CD4-positive, alpha-beta T cell (primary cell): ENCODE data around the gene TBCC. TPM values are rescaled to one million over a fixed set of nuclear protein-coding genes. Genes with fewer than 3 reads are reported as not detected.

Experiments
- ATAC-seq: fragments of 200-7000 bp; cut with Tn5 transposase; one replicate; pipeline ENCODE4 v1.10.0; 2022; ENCODE audit warnings: mild to moderate bottlenecking; ENCODE audit not compliant: poor library complexity
- CTCF ChIA-PET: fragments of 350-600 bp; sonication (Branson Sonifier 250); formaldehyde crosslinking; loops from one replicate; lab custom pipeline; 2021; ENCODE audit warnings: antibody characterized with exemption, inconsistent platforms; lab: Charles Lee
- POLR2A ChIA-PET: fragments of 350-600 bp; sonication (Branson Sonifier 250); formaldehyde crosslinking; loops from one replicate; lab custom pipeline; 2021; ENCODE audit warnings: antibody characterized with exemption, inconsistent platforms; lab: Charles Lee
- DNase-seq, 14 experiments: peaks; one replicate each; pipeline ENCODE4 v3.0.0-alpha.2; 2013 to 2020; ENCODE audit warnings: mixed read lengths in 2 of 14
- H3K27ac ChIP-seq, 2 donors: one replicate each; pipeline versions ENCODE4 v1.5.1 to v1.7.0; 2013; ENCODE audit warnings: low read length in 2 of 2, low read depth in 1 of 2, mild to moderate bottlenecking in 1 of 2
- H3K27me3 ChIP-seq, 2 experiments: 1 replicate in 1 of 2; 2 replicates in 1 of 2; pipeline versions ENCODE4 v1.6.1 to v1.7.0; 2013; ENCODE audit warnings: low read length in 2 of 2, control low read depth in 1 of 2, mild to moderate bottlenecking in 1 of 2, moderate library complexity in 1 of 2; ENCODE audit not compliant: insufficient read depth in 2 of 2, control insufficient read depth in 1 of 2
- H3K36me3 ChIP-seq: one replicate; pipeline ENCODE4 v1.6.1; 2013; ENCODE audit warnings: low read length, control low read depth; ENCODE audit not compliant: insufficient read depth
- H3K4me1 ChIP-seq: one replicate; pipeline ENCODE4 v1.6.1; 2013; ENCODE audit warnings: low read length, control low read depth; ENCODE audit not compliant: insufficient read depth
- H3K4me3 ChIP-seq: one replicate; pipeline ENCODE4 v1.5.1; 2013; ENCODE audit warnings: mild to moderate bottlenecking, low read length, moderate library complexity
- H3K9me3 ChIP-seq, 2 experiments: 1 replicate in 1 of 2; 2 replicates in 1 of 2; pipeline versions ENCODE4 v1.6.1 to v1.7.0; 2013; ENCODE audit warnings: low read length in 2 of 2, mild to moderate bottlenecking in 2 of 2, control low read depth in 1 of 2, moderate library complexity in 1 of 2; ENCODE audit not compliant: control insufficient read depth in 1 of 2, insufficient read depth in 1 of 2
- H3K27ac Mint-ChIP-seq: one replicate; pipeline ENCODE4 v1.8.0; 2020; ENCODE audit warnings: mixed read lengths
- H3K27me3 Mint-ChIP-seq: one replicate; pipeline ENCODE4 v1.8.0; 2021; ENCODE audit warnings: mixed read lengths
- H3K36me3 Mint-ChIP-seq: one replicate; pipeline ENCODE4 v1.8.0; 2021; ENCODE audit warnings: low read depth, mixed read lengths
- H3K4me1 Mint-ChIP-seq: one replicate; pipeline ENCODE4 v1.8.0; 2021; ENCODE audit warnings: low read depth, mixed read lengths
- H3K4me3 Mint-ChIP-seq: one replicate; pipeline ENCODE4 v1.8.0; 2020; ENCODE audit warnings: mild to moderate bottlenecking, mixed read lengths
- H3K9me3 Mint-ChIP-seq: one replicate; pipeline ENCODE4 v1.8.0; 2020; ENCODE audit warnings: mixed read lengths
- CTCF ChIP-seq: fragments of 200-600 bp; IDR thresholded peaks from one replicate; pipeline ENCODE4 v1.8.0; 2022; ENCODE audit warnings: antibody characterized with exemption, mild to moderate bottlenecking
- intact Hi-C, 2 experiments: fragments of 100-400 bp; cut with DNase I in 1 of 2; cut with micrococcal nuclease in 1 of 2; formaldehyde crosslinking; loops; one replicate each; pipeline versions ENCODE4 v1.15.1 to v1.9.0; 2023 to 2025; cut with DNase I, micrococcal nuclease
- total RNA-seq, 174 experiments: library from RNA in 2 of 174; stranded (reverse) in 2 of 174; gene quantifications; one replicate each; pipeline ENCODE4 v1.2.3 and lab custom pipeline; 2021 to 2026

TBCC gene
- total RNA-seq, 2 experiments from 2014 or later: 67.3 to 68.3 TPM

- H3K9me3 Mint-ChIP-seq: no peaks in the 10 kb centered on the region
- POLR2A ChIA-PET: interaction anchor here (0.8 to 1.6 kb wide), 2 partner anchors 52 to 57 kb away, joined by 3 to 4 read pairs; no protein-coding TSS in a partner anchor
- no peak for ATAC-seq
These were observed 31.7 kb downstream of the TBCC start for GRCh38 chr6:42714098-42714761.

GRCh38 chr6:42711930-42712329, 34.0 kb downstream of the TBCC start:
- DNase-seq (no peak), ATAC-seq (no peak)
- intact Hi-C loops: no loop called here
- POLR2A ChIA-PET: no interaction called here
- CTCF ChIA-PET: no interaction called here
- Histone ChIP-seq H3K27ac (no peak overlapping the region), H3K36me3 (no peaks in the 10 kb centered on the region), H3K4me3 (no peak overlapping the region), H3K9me3 (peaks cover 0 to 9% of the 10 kb centered on the region in 2 experiments), H3K4me1 (no peaks in the 10 kb centered on the region), H3K27me3 (no peaks in the 10 kb centered on the region)
- H3K4me3 Mint-ChIP-seq: no peak overlapping the region
- no peaks in the 10 kb centered on the region for H3K36me3 Mint-ChIP-seq
- TF ChIP-seq CTCF: no peak
- no peak overlapping the region for H3K27ac Mint-ChIP-seq
- H3K4me1 Mint-ChIP-seq: no peaks in the 10 kb centered on the region
- H3K9me3 Mint-ChIP-seq: no peaks in the 10 kb centered on the region
- H3K27me3 Mint-ChIP-seq: no peaks in the 10 kb centered on the region

More at GRCh38 chr6:42714098-42714761, 31.7 kb downstream of the TBCC start:
- Mint-ChIP-seq H3K27me3 (no peaks in the 10 kb centered on the region), H3K4me3 (no peak overlapping the region), H3K27ac (no peak overlapping the region), H3K4me1 (no peaks in the 10 kb centered on the region), H3K36me3 (no peaks in the 10 kb centered on the region)
- intact Hi-C loops: no loop called here
- no peak for DNase-seq
- H3K4me1 ChIP-seq: no peaks in the 10 kb centered on the region
- peaks cover 0 to 9% of the 10 kb centered on the region in 2 experiments for H3K9me3 ChIP-seq
- H3K36me3 ChIP-seq: no peaks in the 10 kb centered on the region
- no peak for TF ChIP-seq CTCF
- no peak overlapping the region for H3K27ac ChIP-seq
- H3K4me3 ChIP-seq: no peak overlapping the region
- H3K27me3 ChIP-seq: no peaks in the 10 kb centered on the region
- CTCF ChIA-PET: no interaction called here

GRCh38 chr6:42710316-42710715, 35.6 kb downstream of the TBCC start:
- Histone ChIP-seq H3K27ac (no peak overlapping the region), H3K27me3 (no peaks in the 10 kb centered on the region), H3K4me1 (no peaks in the 10 kb centered on the region), H3K9me3 (peaks cover 0 to 9% of the 10 kb centered on the region in 2 experiments), H3K4me3 (no peak overlapping the region), H3K36me3 (no peaks in the 10 kb centered on the region)
- Mint-ChIP-seq H3K4me3 (no peak overlapping the region), H3K36me3 (no peaks in the 10 kb centered on the region), H3K4me1 (no peaks in the 10 kb centered on the region), H3K27ac (no peak overlapping the region), H3K9me3 (no peaks in the 10 kb centered on the region), H3K27me3 (no peaks in the 10 kb centered on the region)
- ChIA-PET CTCF (no interaction called here), POLR2A (no interaction called here)
- DNase-seq (no peak), ATAC-seq (no peak)
- TF ChIP-seq CTCF: no peak
- intact Hi-C loops: no loop called here
